ENCODE results near the gene NPM3.
"Not testable (repeated sequence)": the region's sequence is repeated elsewhere in the genome, so short reads cannot be mapped to it uniquely, and the experiment has no call there.

NPM3 gene

DNA sequence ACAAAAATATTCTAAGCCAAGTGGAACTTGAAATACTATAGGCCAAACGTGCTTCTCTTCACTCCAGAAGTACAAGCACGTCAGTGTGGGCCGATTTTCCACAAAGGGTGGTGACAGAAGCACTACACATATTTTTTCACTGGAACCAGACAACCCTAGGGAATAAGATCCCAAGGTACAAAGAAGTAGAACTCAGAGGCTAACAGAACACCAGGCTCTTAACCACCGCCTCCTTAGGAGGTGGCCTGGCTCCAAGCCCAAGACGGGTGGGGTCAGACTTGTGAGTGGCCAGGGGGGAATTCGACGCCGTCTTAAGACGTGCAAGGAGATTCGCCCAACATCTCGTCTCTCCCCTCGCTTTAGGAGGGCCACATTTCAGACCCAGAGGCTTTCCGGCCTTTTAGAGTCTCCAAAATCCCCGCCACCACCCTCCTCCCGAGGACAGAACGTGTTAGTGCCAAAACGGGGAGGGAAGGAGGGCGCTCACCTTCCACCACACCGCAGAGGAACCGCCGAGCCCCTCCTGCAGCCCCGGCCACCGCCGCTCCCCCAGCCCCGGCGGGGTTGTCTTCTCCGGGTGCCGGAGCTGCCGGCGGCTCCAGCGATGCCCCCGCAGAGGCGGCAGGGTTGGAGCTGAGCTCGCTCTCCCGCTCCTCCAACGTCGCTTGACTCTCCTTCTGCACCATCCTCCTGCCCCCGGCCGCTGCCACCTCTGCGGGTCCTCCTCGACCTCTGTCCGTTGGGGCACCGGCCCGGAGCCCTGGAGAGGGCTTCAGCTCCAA lies 34.3 kb upstream of the NPM3 start:
- Mint-ChIP-seq H3K36me3 (ENCODE audit: low read depth) (peaks cover 24% of the 10 kb centered on the region), H3K4me1 (peaks cover 51% of the 10 kb centered on the region), H3K9me3 (no peaks in the 10 kb centered on the region), H3K4me3 (peak overlapping the region; percentile 87), H3K27ac (peak overlapping the region; percentile 98), H3K27me3 (no peaks in the 10 kb centered on the region)
- peak; percentile 49 for DNase-seq
- peak; percentile 0 for ATAC-seq

GRCh38 chr10:101816913-101817336 lies 33.7 kb upstream of the NPM3 start:
- Mint-ChIP-seq H3K27ac (peak overlapping the region; percentile 98), H3K9me3 (no peaks in the 10 kb centered on the region), H3K4me1 (peaks cover 56% of the 10 kb centered on the region), H3K27me3 (no peaks in the 10 kb centered on the region), H3K36me3 (ENCODE audit: low read depth) (peaks cover 25% of the 10 kb centered on the region), H3K4me3 (peak overlapping the region; percentile 87)
- DNase-seq, result no peak
- no peak for ATAC-seq

- Mint-ChIP-seq H3K4me3 (peak overlapping the region; percentile 87), H3K36me3 (ENCODE audit: low read depth) (peaks cover 28% of the 10 kb centered on the region), H3K4me1 (peaks cover 57% of the 10 kb centered on the region), H3K27me3 (no peaks in the 10 kb centered on the region), H3K9me3 (no peaks in the 10 kb centered on the region), H3K27ac (peak overlapping the region; percentile 98)
- ATAC-seq (no peak), DNase-seq (no peak)
Observed at GRCh38 chr10:101816376-101816775, 33.1 kb upstream of the NPM3 start.

- ATAC-seq (peak; percentile 63), DNase-seq (no peak)
- peak overlapping the region; percentile 87 for H3K4me3 Mint-ChIP-seq
- no peaks in the 10 kb centered on the region for H3K27me3 Mint-ChIP-seq
- peaks cover 36% of the 10 kb centered on the region for H3K36me3 Mint-ChIP-seq (ENCODE audit: low read depth)
- H3K9me3 Mint-ChIP-seq, result no peaks in the 10 kb centered on the region
- peaks cover 62% of the 10 kb centered on the region for H3K4me1 Mint-ChIP-seq
- H3K27ac Mint-ChIP-seq, result peak overlapping the region; percentile 98
Observed at GRCh38 chr10:101814466-101815071, 31.3 kb upstream of the NPM3 start.

- ATAC-seq (no peak), DNase-seq (no peak)
- H3K27ac Mint-ChIP-seq, result peak overlapping the region; percentile 66
- no peaks in the 10 kb centered on the region for H3K9me3 Mint-ChIP-seq
- peaks cover 45% of the 10 kb centered on the region for H3K36me3 Mint-ChIP-seq (ENCODE audit: low read depth)
- no peaks in the 10 kb centered on the region for H3K27me3 Mint-ChIP-seq
- H3K4me3 Mint-ChIP-seq, result no peak overlapping the region
- H3K4me1 Mint-ChIP-seq, result peaks cover 56% of the 10 kb centered on the region
Observed at GRCh38 chr10:101812606-101813005, 29.4 kb upstream of the NPM3 start.

DNA sequence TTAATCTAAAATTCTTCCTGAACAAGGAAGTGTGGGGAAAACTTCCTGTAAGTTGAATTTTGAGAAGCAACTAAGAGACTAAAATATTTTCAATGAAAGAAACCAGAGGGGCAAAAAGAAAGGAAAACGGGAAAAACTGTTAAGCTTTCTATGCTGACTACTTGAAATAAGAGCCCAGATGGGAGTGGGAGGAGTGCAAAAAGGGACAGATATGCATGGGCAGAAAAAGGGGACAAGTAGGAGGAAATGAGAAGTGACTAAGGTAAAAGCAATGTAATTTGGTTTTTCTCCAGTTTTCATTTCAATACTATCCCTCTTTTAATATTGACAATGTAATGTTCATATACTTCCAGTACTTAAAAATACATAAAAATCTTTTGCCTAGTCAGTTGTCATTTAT lies 23.9 kb upstream of the NPM3 start:
- H3K27me3 Mint-ChIP-seq, result no peaks in the 10 kb centered on the region
- H3K4me1 Mint-ChIP-seq, result peaks cover 28% of the 10 kb centered on the region
- ATAC-seq (no peak), DNase-seq (no peak)
- H3K4me3 Mint-ChIP-seq, result no peak overlapping the region
- H3K27ac Mint-ChIP-seq, result no peak overlapping the region
- peaks cover 49% of the 10 kb centered on the region for H3K36me3 Mint-ChIP-seq (ENCODE audit: low read depth)
- no peaks in the 10 kb centered on the region for H3K9me3 Mint-ChIP-seq

- Mint-ChIP-seq H3K4me3 (no peak overlapping the region), H3K9me3 (no peaks in the 10 kb centered on the region), H3K36me3 (ENCODE audit: low read depth) (peaks cover 59% of the 10 kb centered on the region)
Observed at GRCh38 chr10:101803511-101803910, 20.3 kb upstream of the NPM3 start.

DNA sequence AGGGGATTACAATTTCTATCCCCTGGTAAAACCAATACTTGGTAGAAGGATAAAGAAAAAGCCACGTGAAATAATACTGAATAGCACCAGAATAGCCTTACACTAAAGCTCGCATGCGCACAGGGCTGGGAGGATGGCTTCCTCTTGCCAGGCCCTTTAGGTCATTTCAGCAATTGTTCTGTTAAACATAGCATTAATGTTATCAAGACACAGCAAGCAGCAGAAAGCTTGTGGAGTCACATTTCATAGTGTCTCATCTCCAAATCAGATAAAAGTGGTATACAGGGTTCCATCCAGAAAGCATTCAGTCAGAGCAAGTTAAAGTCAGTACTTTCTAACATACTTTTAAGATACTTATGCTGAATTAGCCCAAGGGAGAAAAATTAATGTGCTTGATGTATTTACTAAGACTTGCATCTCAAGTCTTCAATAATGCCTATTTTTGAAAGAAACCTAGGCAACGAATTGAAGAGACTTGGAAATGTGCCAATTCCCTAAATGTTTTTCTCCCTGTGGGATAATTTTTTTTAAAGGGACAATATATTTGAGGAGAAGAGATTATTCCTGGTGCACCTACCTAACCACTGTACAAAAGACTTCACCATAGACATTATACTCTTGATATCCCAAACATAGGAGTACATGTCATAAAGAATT lies 14.3 kb upstream of the NPM3 start:
- DNase-seq, result no peak
- Mint-ChIP-seq H3K4me1 (peaks cover 17% of the 10 kb centered on the region), H3K4me3 (no peak overlapping the region), H3K27me3 (no peaks in the 10 kb centered on the region), H3K36me3 (ENCODE audit: low read depth) (peaks cover 63% of the 10 kb centered on the region), H3K9me3 (no peaks in the 10 kb centered on the region), H3K27ac (no peak overlapping the region)
- ATAC-seq, result no peak

More at GRCh38 chr10:101803511-101803910, 20.3 kb upstream of the NPM3 start:
- no peaks in the 10 kb centered on the region for H3K27me3 Mint-ChIP-seq
- H3K4me1 Mint-ChIP-seq, result peaks cover 19% of the 10 kb centered on the region
- DNase-seq (no peak), ATAC-seq (no peak)
- peak overlapping the region; percentile 1 for H3K27ac Mint-ChIP-seq

DNA sequence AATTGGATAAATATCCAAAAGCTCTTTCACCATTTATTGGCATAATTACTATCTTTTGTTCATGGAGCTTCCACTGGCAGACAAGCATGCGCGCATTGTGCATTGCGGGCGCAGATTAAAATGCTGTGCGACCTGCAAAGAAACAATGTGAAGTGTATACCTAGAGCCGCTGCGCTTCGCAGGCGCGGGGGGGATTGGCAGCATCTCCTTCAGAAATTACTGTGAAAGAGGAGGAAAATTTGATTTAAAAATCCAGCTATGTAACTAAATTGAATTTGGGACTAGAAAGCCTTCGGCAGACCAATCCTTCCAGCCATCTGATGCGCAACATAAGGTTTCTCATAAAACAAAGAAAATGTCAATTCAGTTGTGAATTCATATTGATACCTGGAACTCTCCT lies 10.3 kb upstream of the NPM3 start:
- H3K27me3 Mint-ChIP-seq, result no peaks in the 10 kb centered on the region
- ATAC-seq (no peak), DNase-seq (no peak)
- H3K36me3 Mint-ChIP-seq (ENCODE audit: low read depth), result peaks cover 55% of the 10 kb centered on the region
- no peaks in the 10 kb centered on the region for H3K9me3 Mint-ChIP-seq
- no peak overlapping the region for H3K4me3 Mint-ChIP-seq
- peaks cover 7% of the 10 kb centered on the region for H3K4me1 Mint-ChIP-seq
- H3K27ac Mint-ChIP-seq, result no peak overlapping the region

DNA sequence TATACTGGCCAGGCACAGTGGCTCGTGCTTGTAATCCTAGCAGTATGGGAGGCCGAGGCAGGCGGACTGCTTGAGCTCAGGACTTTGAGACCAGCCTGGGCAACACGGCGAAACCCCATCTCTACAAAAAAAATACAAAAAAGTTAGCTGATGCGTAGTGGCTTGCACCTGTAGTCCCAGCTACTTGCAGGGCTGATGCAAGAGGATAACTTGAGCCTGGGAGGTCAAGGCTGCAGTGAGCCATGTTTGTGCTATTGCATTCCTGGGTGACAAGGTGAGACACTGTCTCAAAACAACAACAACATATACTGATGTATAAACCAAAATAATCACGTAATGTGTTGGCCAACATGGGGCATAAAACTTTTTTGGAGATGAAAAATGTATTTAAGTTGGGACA lies 6.4 kb upstream of the NPM3 start:
- H3K27me3 Mint-ChIP-seq, result no peaks in the 10 kb centered on the region
- ATAC-seq (no peak), DNase-seq (no peak)
- H3K27ac Mint-ChIP-seq, result no peak overlapping the region
- H3K4me1 Mint-ChIP-seq, result peaks cover 1% of the 10 kb centered on the region
- no peaks in the 10 kb centered on the region for H3K9me3 Mint-ChIP-seq
- H3K36me3 Mint-ChIP-seq (ENCODE audit: low read depth), result peaks cover 53% of the 10 kb centered on the region
- H3K4me3 Mint-ChIP-seq, result no peak overlapping the region

GRCh38 chr10:101789231-101789630 lies 6.0 kb upstream of the NPM3 start:
- H3K27me3 Mint-ChIP-seq, ATAC-seq, H3K4me1 Mint-ChIP-seq, H3K27ac Mint-ChIP-seq, H3K4me3 Mint-ChIP-seq, DNase-seq, H3K9me3 Mint-ChIP-seq: not testable (repeated sequence)
- peaks cover 55% of the 10 kb centered on the region for H3K36me3 Mint-ChIP-seq (ENCODE audit: low read depth)

DNA sequence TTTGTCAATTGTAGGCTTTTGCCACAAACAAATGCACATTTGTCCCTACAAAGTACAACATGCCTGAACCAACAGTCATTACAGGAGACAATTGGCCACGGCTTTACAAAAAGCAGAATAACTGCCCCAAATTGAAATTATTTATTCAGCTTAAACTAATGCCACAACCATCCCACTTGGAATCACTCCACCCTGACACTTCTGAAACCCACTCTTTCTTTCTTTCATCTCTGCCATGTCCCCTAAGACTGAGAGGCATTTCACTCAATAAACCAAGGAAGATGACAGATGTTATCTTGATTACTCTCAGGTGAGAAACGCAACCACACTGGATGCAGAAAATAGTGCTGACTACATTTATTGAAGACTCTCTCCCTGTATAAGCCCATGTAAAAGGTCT lies 2.6 kb upstream of the NPM3 start:
- Mint-ChIP-seq H3K4me3 (no peak overlapping the region), H3K4me1 (peaks cover 26% of the 10 kb centered on the region), H3K27me3 (no peaks in the 10 kb centered on the region), H3K9me3 (no peaks in the 10 kb centered on the region), H3K27ac (peak overlapping the region; percentile 43), H3K36me3 (ENCODE audit: low read depth) (peaks cover 55% of the 10 kb centered on the region)
- ATAC-seq (no peak), DNase-seq (no peak)

GRCh38 chr10:101784558-101784957 lies 1.3 kb upstream of the NPM3 start:
- Mint-ChIP-seq H3K4me3 (peak overlapping the region; percentile 97), H3K9me3 (no peaks in the 10 kb centered on the region), H3K27me3 (no peaks in the 10 kb centered on the region), H3K36me3 (ENCODE audit: low read depth) (peaks cover 48% of the 10 kb centered on the region), H3K27ac (peak overlapping the region; percentile 95), H3K4me1 (peaks cover 36% of the 10 kb centered on the region)
- ATAC-seq, result no peak
- DNase-seq, result no peak

DNA sequence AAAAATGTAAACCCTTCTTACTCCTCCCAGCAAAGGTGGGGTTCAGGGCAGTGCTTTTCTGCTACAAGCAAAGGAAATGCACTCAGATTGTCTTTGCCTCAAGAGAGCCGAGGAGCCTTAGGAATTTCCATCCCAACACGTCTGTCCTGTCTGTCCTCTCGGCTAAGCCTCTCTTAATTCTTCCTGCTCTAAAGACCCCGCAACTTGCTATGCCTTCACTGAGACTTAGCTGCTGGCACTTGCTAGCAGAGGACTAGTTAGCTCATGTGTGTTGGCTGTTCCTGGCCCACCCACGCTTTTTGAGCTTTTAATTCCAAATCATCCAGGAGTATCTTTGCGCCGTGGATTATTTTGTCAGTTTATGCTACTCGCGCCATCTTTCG lies 481 bp upstream of the NPM3 start:
- Mint-ChIP-seq H3K4me1 (peaks cover 43% of the 10 kb centered on the region), H3K27ac (peak overlapping the region; percentile 95), H3K4me3 (peak overlapping the region; percentile 97), H3K27me3 (peaks cover 5% of the 10 kb centered on the region), H3K9me3 (no peaks in the 10 kb centered on the region), H3K36me3 (ENCODE audit: low read depth) (peaks cover 48% of the 10 kb centered on the region)
- DNase-seq (no peak), ATAC-seq (no peak)
